HG03457 (cell line): ENCODE measurements around the gene HLA-DRB1.
"Not testable (repeated sequence)": the region's sequence is repeated elsewhere in the genome, so short reads cannot be mapped to it uniquely, and the experiment has no call there.

Experiments
- ATAC-seq: cut with Tn5 transposase; IDR thresholded peaks from one replicate; pipeline ENCODE4 v1.9.1; 2021; ENCODE audit warnings: moderate number of reproducible peaks; ENCODE audit not compliant: unreplicated experiment

Gene HLA-DRB1

DNA sequence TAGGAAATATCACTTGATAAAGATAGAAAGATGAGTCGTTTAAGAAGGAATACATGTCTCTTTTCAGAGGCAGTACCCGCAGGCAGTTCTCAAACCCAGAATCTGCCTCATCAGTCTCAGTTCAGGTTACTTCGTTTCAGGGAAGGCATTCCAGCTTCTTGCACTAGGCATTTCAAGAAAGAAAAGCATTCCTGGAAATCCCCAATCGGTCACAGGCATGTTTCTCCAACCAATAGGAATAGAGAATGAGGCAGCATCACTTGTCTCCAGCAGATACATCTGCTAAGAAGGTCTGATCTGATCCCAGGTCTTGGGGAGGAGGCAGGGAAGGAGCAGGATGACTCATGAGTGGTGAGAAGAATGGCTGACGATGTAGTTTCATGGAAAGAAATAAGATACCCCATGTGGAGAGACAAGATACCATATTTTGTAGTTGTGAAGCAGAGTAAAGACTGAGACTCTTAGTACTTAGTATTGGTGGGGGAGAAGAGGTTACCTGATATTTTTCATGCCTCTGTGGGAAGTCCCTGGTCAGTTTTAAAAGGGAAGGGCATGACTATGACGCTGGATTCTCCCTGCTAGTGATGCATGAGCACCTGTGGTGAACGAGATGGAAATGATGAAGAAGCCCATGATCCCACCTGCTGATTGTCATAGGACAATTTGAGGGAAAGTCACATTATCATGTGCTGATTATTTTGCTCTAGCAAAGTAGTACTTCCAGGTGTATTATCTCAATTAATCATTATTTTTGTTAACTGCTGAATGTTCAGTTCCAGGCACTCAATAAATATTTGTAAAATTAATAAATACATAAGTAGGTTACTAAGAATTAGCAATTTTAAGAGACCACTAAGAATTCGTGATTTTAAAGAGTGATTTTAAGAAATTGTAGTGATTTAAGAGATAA is 20.3 kb upstream of the HLA-DRB1 start:
- ATAC-seq = peak; percentile 71

DNA sequence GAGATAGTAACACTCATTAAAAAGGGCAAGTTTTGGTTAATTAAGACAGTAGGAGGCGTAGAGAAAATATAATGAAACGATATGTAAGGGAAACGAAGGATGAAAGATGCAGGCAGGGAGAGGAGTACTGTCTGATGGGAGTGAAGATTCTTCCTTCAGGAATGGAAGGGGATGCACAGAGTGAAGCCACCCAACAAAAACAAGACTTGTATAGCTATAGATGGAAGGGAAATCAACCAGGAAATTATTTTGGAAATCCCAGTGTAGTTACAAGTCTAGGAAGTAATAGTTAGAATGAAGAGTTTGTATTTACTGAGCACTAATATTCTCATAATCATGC is 19.7 kb upstream of the HLA-DRB1 start:
- no peak for ATAC-seq

DNA sequence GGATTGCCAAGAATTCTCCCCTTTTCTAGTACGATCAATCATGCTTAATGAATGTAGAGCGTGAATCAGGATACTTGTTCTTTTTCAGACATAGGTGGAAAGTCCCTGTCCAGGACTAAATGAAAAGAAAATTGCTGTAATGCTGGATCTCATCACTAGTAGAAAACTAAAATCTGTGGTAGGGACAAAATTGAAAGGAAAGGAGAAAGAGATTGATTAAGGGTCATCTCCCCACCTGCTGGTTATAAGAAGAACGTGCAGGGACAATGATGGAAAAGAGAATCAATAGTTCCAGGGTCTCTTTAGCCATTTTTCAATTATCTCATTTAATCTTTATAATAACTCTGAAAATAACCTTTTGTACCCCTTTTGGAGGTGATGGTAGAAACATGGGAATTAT is 18.7 kb upstream of the HLA-DRB1 start:
- ATAC-seq = no peak

DNA sequence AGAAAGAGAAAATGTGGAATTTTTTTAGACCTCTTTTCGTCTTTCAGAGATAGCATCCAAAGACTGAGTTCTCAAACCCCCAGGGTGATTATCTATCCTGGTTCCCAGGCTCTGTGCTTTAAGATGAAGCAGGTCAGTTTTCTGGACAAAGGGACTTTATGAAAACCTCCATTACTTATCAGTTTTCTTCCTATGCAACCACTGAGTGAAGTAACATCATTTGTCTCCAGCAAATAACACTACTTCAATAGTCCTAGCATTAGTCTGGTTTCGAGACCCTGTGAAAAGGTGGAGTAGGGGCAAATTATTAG is 18.3 kb upstream of the HLA-DRB1 start:
- ATAC-seq = no peak

DNA sequence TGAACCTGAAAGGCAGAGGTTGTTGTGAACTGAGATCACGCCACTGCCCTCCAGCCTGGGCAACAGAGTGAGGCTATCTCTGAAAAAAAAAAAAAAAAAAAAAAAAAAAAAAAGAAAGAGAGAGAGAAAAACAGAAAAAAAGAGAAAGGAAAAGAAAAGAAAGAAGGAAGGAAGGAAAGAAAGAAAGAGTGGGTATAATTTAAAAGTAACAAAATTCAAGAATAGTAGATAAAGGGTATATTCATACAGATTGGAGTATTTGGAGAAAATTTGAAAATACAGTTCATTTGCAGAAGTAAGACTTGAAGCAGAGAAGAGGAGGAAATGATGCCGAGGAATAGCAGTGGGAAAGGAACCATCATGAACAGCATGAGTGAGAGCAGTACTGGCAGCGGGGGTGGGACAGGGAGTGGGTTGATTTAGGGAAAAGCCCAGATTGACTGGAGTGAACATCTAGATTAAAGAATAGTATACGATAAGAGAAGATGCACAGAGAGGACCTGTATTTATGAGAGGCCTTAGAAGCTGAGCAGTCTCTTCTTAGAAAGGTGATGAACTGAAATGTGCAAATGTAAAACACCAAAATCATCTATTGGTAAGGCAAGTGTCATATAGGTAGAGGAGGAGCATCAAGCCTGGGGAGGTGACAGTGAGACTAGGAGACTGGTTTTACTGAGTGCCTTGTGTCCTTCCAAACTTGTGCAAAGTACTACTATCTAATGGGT is 17.8 kb upstream of the HLA-DRB1 start:
- no peak for ATAC-seq

DNA sequence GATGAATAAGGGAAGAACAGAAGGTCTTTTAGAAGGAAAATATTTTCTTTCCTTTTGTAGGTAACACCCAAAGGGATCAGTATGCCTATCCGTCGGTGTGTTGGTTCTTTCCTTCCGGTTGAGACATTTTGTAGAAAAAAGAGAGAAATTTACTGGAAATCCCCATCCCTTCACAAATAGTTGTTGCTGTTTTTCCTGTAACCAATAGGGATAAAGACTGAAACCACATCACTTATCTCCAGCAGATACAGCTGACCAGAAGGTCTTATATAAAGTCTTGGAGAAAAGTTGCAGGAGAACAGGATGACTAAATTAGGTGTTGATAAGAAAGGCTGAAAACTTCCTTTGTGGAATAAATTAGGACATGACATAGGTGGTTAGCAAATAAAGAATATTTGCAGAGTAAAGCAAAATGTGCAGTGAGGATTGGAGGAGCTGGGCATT is 14.8 kb upstream of the HLA-DRB1 start:
- ATAC-seq = no peak

DNA sequence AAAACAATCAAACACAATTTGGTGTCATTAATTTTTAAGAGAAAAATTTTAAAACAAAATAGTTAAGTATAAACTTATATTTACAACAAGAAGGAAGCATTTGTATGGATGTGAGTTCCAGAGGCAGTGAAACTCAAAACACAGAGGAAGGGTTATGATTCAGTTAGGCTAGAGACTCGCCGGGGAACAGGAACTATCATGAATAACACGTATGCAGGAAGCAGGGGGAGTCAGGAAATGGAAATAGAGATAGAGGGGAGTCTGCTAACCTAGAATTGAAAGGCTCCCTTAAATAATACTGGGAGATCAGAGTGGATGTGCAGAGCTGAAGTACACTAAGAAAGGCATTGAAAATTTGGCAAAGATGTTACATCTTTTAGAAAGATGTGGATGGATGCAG is 14.2 kb upstream of the HLA-DRB1 start:
- no peak for ATAC-seq

DNA sequence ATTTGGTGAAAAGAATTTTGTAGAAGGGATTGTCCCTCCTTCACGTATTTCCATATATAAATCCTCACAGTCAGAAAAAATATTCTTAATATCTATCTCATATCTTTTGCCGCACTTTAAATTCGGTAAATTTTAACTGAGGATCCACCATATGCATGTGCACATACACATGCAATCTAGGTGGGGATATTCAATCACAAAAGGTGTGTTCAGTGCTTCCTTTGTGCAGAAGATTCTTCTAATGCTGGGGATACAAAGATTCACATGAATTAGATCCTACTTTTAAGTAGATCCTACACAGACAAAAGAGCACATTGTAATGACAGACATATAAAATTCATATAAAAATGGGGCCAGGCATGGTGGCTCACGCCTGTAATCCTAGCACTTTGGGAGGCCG is 13.6 kb upstream of the HLA-DRB1 start:
- no peak for ATAC-seq

DNA sequence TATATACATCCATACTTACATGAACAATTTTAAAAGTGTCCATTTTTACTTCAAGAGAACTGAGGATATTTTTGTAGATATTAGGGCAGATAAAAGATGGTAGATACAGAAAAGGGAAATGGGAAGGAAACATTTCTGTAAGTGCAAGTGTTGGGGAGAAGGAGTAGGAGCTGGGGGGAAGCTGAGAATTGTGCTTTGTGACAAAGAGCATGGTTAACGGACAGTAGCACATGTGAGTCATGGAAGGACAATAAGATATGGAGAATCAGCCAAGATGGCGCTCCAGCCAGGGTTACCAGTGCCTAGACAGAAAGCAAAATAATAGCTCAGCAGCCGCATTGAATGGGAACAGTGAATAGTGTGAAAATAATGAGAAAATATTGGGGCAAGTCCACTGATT is 12.7 kb upstream of the HLA-DRB1 start:
- ATAC-seq = no peak

DNA sequence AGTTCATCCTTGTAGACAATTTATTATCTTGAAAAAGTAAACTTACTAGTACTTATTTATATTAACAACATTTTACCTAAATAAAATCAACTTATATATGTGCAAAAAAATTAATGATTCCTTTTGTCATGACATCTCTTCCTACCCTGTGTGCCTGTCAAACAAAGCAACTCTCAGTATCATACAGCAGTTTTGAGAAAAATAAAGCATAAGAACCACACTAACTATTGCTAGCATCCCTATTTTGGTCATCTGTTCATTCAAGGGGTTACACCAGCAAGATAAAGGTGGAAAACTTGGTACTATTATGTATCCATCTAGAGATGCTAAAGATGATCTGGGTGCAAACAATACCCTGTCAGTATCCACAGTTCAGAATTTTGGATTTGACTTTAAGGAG is 7.4 kb upstream of the HLA-DRB1 start:
- ATAC-seq = no peak

DNA sequence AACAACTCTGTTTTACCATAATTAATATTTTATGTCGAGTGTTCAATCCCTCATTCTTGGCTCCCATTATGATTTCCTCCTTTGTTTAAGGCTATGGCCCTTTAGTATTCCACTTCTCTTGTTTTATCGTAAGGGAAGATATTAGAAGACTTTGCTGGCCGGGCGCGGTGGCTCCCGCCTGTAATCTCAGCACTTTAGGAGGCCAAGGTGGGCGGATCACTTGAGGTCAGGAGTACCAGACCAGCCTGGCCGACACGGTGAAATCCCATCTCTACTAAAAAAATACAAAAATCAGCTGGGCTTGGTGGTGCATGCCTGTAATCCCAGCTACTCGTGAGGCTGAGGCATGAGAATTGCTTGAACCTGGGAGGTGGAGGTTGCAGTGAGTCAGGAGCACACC is 1.1 kb upstream of the HLA-DRB1 start:
- not testable (repeated sequence) for ATAC-seq

DNA sequence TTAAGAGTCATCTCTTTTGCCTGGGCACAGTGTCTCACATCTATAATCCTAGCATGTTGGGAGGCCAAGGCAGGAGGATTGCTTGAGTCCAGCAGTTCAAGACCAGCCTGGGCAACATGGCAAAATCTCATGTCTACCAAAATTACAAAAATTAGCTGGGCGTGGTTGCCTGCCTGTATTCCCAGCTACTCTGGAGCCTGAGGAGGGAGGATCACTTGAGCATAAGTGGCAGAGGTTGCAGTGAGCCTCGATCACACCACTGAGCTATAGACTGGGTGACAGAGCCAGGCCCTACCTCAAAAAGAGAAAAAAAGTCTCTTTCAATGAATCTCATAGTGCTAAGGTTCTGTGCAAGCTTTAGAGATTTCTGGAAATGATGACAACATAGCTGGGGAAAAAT is 1.5 kb downstream of the HLA-DRB1 start:
- ATAC-seq = no peak

DNA sequence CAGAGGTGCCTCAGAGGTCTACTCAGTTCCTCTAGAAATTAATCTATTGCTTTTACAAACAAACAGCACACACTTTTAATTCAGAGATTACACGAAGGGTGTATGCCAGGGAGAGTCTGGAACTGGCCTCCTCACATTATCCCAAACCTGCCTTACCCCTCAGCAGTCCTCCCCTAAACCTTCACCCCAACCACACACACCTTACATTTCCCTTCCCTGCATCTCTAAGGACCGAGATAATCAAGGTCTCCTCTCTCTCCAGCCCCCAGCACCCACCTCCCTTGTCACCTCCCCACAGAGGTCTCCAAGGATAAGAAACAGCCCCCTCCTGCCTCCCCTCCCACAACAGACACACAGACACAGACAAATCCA is 6.1 kb downstream of the HLA-DRB1 start:
- no peak for ATAC-seq

DNA sequence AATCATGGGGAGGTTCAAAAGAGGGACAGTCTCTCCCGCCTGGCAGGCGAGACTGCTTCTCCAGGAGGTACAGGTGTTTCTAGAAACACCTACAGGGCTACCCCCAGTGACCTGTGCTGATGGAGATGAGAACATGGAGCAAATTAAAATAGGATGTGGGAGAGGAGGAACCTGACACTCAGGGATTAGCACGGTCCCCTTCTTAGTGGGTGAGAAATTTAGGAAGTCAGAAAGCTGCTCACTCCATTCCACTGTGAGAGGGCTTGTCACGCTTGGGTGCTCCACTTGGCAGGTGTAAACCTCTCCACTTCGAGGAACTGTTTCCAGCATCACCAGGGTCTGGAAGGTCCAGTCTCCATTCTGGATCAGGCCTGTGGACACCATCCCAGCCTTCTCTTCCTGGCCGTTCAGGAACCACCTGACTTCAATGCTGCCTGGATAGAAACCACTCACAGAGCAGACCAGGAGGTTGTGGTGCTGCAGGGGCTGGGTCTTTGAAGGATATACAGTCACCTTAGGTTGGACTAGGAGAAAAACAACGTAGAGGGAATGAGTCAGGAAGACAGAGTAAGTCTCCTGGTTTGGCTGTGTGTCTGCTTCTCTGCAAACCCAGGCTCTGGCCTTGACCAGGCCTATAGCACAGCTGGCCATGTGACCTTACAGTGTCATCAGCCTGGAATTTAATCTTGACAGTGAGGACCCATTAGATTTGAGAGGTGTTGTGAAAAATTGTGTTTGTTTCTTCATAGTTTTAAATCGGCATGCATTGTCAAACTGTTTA is 8.1 kb downstream of the HLA-DRB1 start:
- no peak for ATAC-seq

DNA sequence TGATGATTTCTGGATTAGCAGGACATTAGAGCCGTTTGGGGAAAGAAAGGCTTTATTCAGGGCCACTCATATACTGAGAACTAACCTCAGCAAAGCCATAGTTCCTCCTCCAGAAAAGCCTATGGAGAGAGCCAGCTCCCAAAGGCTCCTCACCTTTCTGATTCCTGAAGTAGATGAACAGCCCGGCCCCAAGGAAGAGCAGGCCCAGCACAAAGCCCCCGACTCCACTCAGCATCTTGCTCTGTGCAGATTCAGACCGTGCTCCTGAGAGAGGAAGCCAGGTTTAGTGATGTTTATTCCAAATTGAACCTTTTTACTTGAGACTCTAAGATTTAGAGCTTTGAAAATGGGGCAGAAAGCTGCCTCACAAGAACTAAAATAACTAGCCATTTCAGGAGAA is 9.1 kb downstream of the HLA-DRB1 start:
- no peak for ATAC-seq

DNA sequence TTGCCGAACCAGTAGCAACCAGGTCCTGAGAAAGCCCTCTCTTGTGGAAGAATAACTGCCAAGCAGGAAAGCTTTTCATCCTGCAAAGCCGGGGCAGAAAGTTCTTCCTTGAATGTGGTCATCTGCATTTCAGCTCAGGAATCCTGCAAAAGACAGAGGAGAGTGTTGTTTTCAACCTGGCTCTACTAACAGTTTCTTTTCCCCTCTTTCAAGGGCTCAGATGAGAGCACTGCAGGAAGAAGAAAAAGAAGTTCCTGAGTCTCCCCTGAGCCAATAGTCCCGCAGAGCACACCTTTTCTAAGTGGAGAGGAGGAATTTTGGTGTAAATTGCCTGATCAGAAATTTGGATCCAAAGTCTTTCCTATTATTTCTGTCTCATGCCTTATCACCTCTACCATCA is 10.7 kb downstream of the HLA-DRB1 start:
- ATAC-seq = no peak

DNA sequence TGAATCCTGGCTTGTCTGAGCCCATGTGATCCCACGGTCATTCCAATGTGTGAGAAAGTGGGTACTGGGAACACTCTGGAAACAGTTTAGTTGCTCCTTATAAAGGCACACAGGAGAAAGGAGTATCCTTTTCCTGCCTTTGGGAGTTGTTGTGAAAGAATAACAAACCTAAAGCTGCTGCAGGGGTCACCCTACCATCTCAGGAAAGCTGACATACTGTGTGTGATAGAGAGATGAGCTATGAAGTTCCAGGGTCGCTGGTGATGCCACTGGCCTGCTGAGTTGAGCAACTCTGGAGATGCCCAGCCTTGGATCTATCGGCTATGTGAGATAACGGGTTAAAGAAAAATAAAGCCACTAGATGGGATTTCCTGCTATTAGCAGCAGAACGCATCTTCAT is 12.2 kb downstream of the HLA-DRB1 start:
- ATAC-seq = not testable (repeated sequence)

DNA sequence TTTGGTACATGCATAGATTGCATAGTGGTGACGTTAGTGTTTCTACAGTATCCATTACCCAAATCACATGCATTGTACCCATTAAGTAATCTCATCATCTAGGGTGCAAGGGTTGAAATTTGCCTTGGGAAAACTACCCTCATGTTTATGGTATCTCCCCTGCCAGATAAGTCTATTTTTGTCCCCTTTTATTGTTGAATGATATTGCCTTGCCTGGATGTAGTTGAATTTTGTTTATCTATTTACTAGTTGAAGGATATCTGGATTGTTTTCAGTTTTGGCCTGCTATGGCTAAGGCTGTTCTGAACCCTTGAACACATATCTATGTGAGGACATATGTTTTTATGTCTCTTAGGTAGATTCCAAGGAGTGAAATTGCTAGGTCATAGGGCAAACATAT is 13.4 kb downstream of the HLA-DRB1 start:
- ATAC-seq = no peak

DNA sequence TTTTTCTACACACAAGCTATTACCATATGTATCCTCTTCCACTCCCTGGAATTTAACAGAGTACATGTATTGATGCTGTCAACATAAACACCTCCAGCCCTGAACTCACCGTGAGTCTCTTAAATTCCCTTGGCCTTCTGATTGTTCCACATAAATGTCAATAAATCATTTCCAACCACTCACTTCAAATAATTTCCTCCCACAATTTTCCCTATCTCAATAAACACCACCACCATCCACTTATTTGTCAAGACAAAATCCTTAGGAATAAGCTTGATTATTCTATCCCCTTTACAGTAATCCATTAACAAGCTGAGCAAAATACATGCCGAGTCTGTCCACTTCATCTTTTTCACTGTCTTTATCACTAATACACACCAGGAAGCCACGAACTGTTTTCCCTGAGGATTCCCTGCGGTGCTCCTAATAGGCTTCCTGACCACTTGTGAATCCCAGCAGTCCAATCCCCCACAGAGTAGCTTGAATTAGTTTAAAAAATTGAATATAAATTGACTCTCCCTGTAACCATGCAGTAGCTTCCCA is 19.2 kb downstream of the HLA-DRB1 start:
- no peak for ATAC-seq

DNA sequence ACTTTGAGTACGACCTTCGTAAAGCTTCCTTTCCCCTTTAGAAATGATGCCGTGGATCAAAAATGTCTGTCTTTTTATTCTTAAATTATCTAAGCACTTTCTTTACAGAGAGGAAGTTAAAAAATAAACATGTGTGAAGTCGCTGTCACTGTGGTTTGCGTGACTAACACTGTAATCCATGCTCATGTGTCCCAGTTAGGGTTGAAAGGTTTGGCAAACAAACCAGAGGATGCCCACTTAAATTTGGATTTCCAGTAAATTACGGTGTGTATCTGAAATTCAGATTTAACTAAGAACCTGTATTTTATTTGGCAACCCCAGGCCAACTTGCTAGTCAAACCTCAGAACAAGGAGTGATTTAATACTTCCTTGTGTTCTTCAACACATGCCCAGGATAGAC is 21.1 kb downstream of the HLA-DRB1 start:
- no peak for ATAC-seq

DNA sequence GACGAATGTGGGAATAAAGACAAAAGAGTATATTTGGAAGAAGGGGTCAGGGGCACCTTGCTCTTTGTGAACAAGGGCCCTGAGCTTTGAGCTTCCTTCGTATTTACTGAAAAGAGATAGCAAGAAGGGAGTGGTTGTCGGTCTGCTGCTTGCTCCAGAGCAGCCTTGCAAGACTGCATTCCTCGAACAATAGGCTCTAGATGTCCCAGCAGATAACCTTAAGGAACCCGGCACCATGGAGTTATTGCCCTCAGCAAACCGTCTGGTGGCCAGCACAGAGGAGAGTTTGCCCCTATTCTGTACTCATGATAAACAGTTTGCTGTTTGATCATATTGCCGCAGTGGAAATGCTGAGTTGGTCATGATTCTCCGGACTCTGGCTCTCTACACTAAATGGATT is 22.7 kb downstream of the HLA-DRB1 start:
- no peak for ATAC-seq

DNA sequence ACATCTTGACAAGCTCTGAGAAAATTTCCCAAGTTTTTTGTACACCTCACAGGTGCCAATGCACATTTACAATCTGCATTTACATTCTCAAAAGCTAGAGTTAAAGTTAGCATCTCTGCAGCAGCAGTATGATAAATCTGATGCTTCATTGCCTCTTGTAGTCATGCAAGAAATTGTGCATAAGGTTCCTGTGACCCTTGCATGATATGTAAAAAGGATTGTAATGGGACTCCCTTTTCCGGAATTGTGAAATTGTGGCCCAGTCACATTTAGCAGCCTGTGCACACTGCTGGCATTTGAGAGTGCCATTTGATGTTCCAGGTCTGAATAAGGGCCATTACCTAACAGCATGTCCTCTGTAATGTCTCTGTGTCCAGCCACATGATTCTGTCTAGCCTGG is 24.1 kb downstream of the HLA-DRB1 start:
- no peak for ATAC-seq
